HG03565 (cell line): ENCODE results near the gene ASPHD2.
A peak's percentile ranks its signal among the peaks of the same experiment; 100 is the strongest.

Source experiments
- ATAC-seq: cut with Tn5 transposase; IDR thresholded peaks from one replicate; pipeline ENCODE4 v1.9.1; 2021; ENCODE audit warnings: mild to moderate bottlenecking, moderate library complexity; ENCODE audit not compliant: unreplicated experiment

The ASPHD2 gene

DNA sequence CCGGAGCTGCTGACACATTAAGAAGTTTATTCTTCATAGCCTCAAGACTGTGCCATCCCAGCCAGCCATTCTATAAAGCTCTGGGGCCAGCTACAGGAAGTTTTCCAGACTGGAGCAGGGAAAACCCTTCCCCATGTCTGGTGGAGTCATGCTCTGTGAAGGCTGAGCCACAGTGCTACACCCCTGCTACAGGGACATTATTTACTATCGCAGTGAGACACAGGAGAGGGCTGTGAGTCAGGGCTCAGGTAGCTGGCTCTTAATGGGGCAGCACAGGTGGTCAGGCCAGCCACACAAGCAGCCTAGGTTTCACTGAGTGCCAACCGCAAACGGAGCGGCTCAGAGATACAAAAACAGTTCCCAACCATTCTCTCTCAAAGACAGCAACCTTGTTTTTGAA lies 42.5 kb downstream of the ASPHD2 start:
- no peak for ATAC-seq

DNA sequence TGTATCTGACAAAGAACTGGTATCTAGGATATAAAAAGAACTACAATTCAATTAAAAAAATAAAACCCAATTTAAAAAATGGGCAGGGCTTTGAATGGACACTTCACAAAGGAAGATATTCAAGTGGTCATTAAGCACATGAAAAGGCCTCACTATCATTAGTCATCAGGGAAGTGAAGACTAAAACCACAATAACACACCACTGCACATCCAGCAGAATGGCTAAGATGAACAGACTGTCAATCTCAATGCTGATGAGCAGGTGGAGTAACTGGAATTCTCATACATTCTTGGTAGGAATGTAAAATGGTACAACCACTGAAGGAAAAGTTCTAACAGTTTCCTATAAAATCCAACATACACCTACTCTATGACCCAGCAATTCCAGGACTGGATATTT lies 45.6 kb downstream of the ASPHD2 start:
- ATAC-seq: no peak

GRCh38 chr22:26476705-26477340 lies 47.8 kb downstream of the ASPHD2 start:
- ATAC-seq: no peak

DNA sequence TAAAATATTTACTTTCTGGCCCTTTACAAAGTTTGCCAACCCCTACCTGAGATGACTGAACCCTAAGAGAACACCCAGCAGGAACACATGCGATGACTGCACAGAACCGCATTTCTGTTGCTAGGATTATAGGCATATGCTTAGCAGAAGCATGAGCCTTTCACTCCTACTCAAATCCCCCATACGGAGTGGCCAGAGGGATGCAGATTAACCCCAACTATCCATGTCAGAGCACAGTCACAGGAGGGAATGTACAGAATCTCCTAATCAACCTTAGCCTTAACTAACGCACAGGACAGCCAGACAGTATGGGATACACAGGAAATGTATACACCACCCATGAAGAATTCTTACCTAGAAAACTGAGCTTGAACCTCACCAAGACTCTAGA lies 48.3 kb downstream of the ASPHD2 start:
- no peak for ATAC-seq

- no peak for ATAC-seq
Observed at GRCh38 chr22:26479043-26479791, 50.2 kb downstream of the ASPHD2 start.

- ATAC-seq: no peak
Observed at GRCh38 chr22:26479792-26480610, 50.9 kb downstream of the ASPHD2 start.

DNA sequence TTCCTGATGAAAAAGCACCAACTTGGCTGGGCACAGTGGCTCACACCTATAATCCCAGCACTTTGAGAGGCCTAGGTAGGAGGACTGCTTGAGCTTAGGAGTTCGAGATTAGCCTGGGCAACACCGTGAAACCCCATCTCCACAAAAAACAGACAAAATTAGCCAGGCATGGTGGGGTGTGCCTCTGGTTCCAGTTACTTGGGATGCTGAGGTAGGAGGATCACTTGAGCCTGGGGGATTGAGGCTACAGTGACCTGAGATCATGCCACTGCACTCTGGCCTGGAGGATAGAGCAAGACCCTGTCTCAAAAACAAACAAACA lies 51.5 kb downstream of the ASPHD2 start:
- ATAC-seq: no peak

- ATAC-seq: no peak
Observed at GRCh38 chr22:26481112-26481693, 52.1 kb downstream of the ASPHD2 start.

DNA sequence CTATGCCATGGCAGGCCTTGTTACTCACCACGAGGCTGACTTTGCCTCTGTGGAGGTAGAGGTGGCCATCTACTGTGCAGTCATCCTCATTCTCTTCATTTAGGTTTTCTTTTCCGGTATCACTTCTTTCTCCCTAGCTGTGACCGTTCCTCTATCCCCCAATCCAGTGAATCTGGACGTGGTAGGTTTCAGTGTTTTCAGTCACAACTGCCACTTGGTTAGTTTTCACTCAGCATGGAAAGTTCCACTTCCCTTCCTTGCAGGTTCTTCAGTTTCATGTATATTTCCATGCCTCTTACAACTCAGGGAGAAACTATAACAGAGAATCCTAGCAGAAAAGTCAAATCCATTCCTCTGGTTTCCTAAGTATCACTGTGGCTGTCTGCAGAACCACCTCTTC lies 52.6 kb downstream of the ASPHD2 start:
- ATAC-seq: no peak

GRCh38 chr22:26482161-26482560 lies 53.1 kb downstream of the ASPHD2 start:
- no peak for ATAC-seq

DNA sequence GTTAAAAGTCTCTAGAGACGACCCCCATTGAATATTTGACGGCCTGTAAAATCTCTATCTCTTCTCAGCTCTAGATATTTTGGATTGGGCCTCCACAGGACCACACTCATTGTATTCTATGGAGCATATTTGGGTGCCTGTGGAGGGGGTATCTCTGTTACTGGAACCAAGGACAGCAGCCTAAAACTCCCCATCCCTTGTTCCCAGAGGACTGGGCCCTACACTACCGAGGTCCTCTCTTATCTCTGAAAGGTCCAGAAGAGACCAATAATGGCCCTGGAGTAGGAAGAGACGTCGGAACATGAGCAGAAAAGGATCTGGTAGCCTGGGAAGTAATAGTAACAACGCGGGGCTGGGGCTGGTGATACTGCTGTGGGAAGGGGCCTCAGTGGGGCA lies 54.0 kb downstream of the ASPHD2 start:
- no peak for ATAC-seq

DNA sequence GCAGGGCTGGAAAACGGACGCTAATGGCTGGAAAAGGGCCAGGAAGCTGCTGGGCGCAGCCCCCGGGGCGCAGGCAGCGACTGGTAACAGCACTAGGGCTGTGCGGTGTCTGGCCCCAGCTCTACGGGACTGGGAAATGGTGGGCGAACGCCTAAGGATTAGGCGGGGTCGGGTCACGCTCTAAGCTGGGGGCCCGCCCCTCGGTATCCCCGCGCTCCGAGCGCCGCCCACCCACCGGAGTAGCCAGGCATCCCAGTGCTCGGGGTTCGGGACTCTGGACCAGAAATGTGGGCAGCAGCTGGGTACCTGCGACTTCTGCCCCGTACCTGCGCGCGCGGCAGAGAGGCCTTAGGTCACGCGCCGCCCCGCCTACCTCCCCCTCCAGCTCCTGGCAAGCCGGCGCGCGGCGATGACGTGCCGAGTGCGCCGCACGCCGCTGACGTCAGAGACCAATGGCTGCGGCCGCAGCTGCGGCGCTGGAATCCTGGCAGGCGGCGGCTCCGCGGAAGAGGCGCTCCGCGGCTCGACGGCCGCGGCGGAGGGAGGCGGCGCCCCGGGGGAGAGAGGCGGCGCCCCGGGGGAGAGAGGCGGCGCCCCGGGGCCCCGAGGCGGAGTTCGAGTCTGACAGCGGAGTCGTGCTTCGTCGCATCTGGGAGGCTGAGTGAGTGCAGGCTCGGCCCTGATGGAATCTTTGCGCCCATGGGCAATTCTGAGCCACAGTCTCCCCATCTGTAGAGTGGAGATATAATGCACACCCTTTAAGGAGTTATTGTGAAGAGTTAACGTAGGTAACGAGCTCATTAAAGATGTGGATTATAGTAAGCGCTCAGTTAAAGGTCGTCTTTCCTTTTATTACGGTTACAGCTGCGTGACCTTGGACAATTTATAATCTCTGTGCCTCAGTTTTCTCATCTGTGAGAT lies 54.6 kb downstream of the ASPHD2 start, which contains the start of the genes HPS4 and SRRD:
TSS of gene HPS4 (minus strand) at position 345 of the 921 bp plus-strand sequence. CDS start 2,021 bp downstream, outside the sequence.
TSS of gene SRRD (plus strand) at position 439 of the 921 bp plus-strand sequence. CDS start at position 453, 14 bp downstream.
- peak; percentile 56 for ATAC-seq

DNA sequence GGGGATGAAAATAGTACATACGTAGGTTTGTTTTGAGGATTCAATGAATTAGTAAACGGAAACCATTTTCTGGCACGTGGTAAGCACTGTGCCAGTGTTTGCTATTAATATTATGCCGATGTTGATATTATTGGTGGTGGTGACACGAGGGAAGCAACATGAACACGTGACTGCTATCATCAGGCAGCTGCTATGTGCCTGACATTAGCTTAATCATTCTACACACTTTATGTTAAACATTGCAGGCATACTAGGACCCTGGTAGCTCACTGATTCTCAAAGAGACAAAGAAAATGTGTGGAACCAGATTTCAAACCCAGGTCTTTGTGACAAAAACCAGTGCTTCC lies 55.3 kb downstream of the ASPHD2 start:
- ATAC-seq: no peak

- no peak for ATAC-seq
Observed at GRCh38 chr22:26485013-26485412, 56.0 kb downstream of the ASPHD2 start.

DNA sequence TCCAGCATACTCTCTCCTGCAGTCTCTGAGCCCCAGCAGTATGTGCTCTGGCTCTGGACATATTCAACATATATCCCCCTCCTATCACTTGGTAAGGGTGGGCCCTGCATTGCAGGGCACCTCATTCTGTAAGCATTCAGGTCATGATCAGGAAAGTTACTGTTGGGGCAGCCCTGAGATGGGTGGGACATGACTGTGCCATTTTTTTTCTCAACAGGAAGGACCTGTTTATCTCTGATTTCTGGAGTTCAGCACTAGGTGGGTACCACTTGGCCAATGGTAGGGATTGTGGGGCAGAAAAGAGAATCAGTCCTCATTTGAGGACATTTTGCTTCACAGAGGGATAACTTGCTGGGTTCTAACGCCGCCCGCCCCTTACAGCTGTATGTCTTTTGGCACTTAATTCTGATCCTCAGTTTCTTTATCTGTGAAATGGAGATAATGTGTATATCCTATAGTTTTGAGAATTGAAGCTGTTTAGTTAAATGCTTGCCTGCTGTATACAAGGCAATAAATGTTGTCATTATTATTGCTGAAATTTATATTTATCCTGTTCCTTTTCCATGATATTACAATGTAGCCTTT lies 56.8 kb downstream of the ASPHD2 start:
- ATAC-seq: no peak

DNA sequence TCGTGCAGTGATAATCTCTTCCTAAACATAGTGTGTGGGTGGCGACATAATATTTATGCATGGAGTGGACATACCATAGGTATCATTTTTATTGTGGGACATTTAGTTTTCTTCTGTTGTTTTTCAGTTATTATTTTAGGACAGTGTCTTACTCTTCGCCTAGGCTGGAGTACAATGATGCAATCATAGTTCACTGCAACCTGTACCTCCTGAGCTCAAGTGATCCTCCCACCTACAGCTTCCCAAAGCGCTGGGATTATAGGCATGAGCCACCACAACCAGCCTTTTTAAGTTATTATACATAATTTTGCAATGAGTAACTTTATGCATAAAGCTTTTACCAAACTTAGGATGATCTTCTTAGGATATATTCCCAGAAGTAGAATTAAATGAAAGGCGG lies 57.3 kb downstream of the ASPHD2 start:
- ATAC-seq: no peak

GRCh38 chr22:26487996-26488395 lies 58.9 kb downstream of the ASPHD2 start:
- no peak for ATAC-seq

GRCh38 chr22:26489447-26490036 lies 60.5 kb downstream of the ASPHD2 start:
- ATAC-seq: no peak

GRCh38 chr22:26492220-26492619 lies 63.2 kb downstream of the ASPHD2 start:
- ATAC-seq: no peak

GRCh38 chr22:26494506-26494905 lies 65.4 kb downstream of the ASPHD2 start:
- ATAC-seq: no peak
